Activated naive CD8-positive, alpha-beta T cell treated with anti-CD3 and anti-CD28 coated beads for 36 hours (primary cell): ENCODE data around the gene CFAP298. TPM values are rescaled to one million over a fixed set of nuclear protein-coding genes. Genes with fewer than 3 reads are reported as not detected.
"Not testable (repeated sequence)": the region's sequence is repeated elsewhere in the genome, so short reads cannot be mapped to it uniquely, and the experiment has no call there.

Source experiments
- DNase-seq: peaks from one replicate; pipeline ENCODE4 v3.0.0; 2021
- H3K27ac Mint-ChIP-seq: one replicate; pipeline ENCODE4 v1.8.0; 2022; ENCODE audit warnings: mild to moderate bottlenecking, moderate library complexity, mixed read lengths
- H3K27me3 Mint-ChIP-seq: one replicate; pipeline ENCODE4 v1.8.0; 2022; ENCODE audit warnings: mild to moderate bottlenecking, mixed read lengths
- H3K36me3 Mint-ChIP-seq: one replicate; pipeline ENCODE4 v1.8.0; 2021; ENCODE audit warnings: mild to moderate bottlenecking, mixed read lengths
- H3K4me1 Mint-ChIP-seq: one replicate; pipeline ENCODE4 v1.8.0; 2021; ENCODE audit warnings: mixed read lengths
- H3K4me3 Mint-ChIP-seq: one replicate; pipeline ENCODE4 v1.8.0; 2022; ENCODE audit warnings: mild to moderate bottlenecking, moderate library complexity, mixed read lengths
- H3K9me3 Mint-ChIP-seq: one replicate; pipeline ENCODE4 v1.8.0; 2022; ENCODE audit warnings: mixed read lengths
- total RNA-seq, 2 experiments: library from RNA; stranded (reverse); gene quantifications; one replicate each; pipeline ENCODE4 v1.2.3, GENCODE V29; 2021

The CFAP298 gene, protein sequence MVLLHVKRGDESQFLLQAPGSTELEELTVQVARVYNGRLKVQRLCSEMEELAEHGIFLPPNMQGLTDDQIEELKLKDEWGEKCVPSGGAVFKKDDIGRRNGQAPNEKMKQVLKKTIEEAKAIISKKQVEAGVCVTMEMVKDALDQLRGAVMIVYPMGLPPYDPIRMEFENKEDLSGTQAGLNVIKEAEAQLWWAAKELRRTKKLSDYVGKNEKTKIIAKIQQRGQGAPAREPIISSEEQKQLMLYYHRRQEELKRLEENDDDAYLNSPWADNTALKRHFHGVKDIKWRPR
- 10 to 100 TPM; 47.2 to 48.5 TPM for total RNA-seq

- H3K4me3 Mint-ChIP-seq = peak within 1 kb of the TSS; percentile 99
- no peaks in the 10 kb centered on the region for H3K9me3 Mint-ChIP-seq
- H3K4me1 Mint-ChIP-seq = peaks cover 6% of the 10 kb centered on the region
- peaks cover 4% of the 10 kb centered on the region for H3K36me3 Mint-ChIP-seq
- no peaks in the 10 kb centered on the region for H3K27me3 Mint-ChIP-seq
- DNase-seq = peak; percentile 89
- H3K27ac Mint-ChIP-seq = peak within 1 kb of the TSS; percentile 92
These were observed at the start of gene CFAP298 for GRCh38 chr21:32612075-32612998. TSS of gene CFAP298 (minus strand) at chr21:32612377. CDS start at chr21:32612243, 134 bp downstream.

DNA sequence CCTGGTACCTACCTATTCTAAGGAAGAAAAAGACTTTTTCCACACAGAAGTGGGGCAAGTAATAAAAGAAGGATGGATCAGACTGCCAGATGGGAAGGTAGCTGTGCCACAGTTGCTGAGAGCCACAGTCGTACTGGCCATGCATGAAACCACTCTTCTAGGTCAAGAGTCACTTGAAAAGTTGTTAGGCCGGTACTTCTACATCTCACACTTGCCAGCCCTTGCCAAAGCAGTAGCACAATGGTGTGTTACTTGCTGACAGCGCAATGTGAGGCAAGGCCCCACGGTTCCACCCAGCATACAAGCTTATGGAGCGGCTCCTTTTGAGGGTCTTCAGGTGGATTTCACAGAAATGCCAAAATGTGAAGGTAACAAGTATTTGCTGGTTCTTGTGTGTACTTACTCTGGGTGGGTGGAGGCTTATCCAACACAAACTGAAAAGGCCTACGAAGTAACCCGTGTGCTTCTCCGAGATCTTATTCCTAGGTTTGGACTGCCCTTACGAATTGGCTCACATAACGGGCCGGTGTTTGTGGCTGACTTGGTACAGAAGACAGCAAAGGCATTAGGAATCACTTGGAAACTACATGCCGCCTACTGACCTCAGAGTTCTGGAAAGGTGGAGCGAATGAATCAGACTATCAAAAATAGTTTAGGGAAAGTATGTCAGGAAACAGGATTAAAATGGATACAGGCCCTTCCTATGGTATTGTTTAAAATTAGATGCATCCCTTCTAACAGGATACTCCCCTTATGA, 49.0 kb upstream of the CFAP298 start:
- not testable (repeated sequence) for H3K27ac Mint-ChIP-seq, H3K4me3 Mint-ChIP-seq, H3K4me1 Mint-ChIP-seq, H3K27me3 Mint-ChIP-seq, DNase-seq
- peaks cover 14% of the 10 kb centered on the region for H3K9me3 Mint-ChIP-seq
- peaks cover 55% of the 10 kb centered on the region for H3K36me3 Mint-ChIP-seq

DNA sequence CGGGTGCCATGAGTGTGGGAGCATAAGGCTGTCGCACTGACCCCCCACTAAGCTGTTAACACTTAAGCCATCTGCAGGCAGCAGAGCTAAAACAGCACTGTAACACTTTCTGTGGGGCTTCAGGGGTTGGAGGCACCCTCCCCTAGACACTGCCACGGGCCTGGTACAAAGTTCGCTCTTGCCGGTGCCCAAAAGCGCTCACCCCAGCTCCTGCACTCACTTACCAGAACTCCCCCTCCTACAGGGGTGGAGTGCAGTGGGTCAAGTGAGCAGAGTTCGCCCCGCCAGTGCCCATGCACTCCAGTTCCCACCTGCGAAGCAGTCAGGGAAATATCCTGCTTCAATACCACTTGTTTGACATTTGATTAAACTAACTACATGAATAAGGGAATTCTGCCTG, 46.3 kb upstream of the CFAP298 start:
- no peak overlapping the region for H3K4me3 Mint-ChIP-seq

GRCh38 chr21:32653326-32653901, 41.2 kb upstream of the CFAP298 start:
- DNase-seq = peak; percentile 2
- H3K36me3 Mint-ChIP-seq = peaks cover 9% of the 10 kb centered on the region
- no peaks in the 10 kb centered on the region for H3K27me3 Mint-ChIP-seq
- H3K9me3 Mint-ChIP-seq = peaks cover 1% of the 10 kb centered on the region
- peaks cover 4% of the 10 kb centered on the region for H3K4me1 Mint-ChIP-seq
- no peak overlapping the region for H3K4me3 Mint-ChIP-seq
- no peak overlapping the region for H3K27ac Mint-ChIP-seq

More for the DNA sequence above, 46.3 kb upstream of the CFAP298 start:
- Mint-ChIP-seq H3K4me1 (no peaks in the 10 kb centered on the region), H3K36me3 (peaks cover 28% of the 10 kb centered on the region), H3K9me3 (peaks cover 1% of the 10 kb centered on the region), H3K27me3 (no peaks in the 10 kb centered on the region), H3K27ac (no peak overlapping the region)
- DNase-seq = no peak

GRCh38 chr21:32648165-32648564, 36.0 kb upstream of the CFAP298 start:
- H3K9me3 Mint-ChIP-seq = no peaks in the 10 kb centered on the region
- no peaks in the 10 kb centered on the region for H3K27me3 Mint-ChIP-seq
- H3K27ac Mint-ChIP-seq = no peak overlapping the region
- H3K36me3 Mint-ChIP-seq = peaks cover 2% of the 10 kb centered on the region
- H3K4me1 Mint-ChIP-seq = peaks cover 4% of the 10 kb centered on the region
- no peak for DNase-seq
- H3K4me3 Mint-ChIP-seq = no peak overlapping the region

DNA sequence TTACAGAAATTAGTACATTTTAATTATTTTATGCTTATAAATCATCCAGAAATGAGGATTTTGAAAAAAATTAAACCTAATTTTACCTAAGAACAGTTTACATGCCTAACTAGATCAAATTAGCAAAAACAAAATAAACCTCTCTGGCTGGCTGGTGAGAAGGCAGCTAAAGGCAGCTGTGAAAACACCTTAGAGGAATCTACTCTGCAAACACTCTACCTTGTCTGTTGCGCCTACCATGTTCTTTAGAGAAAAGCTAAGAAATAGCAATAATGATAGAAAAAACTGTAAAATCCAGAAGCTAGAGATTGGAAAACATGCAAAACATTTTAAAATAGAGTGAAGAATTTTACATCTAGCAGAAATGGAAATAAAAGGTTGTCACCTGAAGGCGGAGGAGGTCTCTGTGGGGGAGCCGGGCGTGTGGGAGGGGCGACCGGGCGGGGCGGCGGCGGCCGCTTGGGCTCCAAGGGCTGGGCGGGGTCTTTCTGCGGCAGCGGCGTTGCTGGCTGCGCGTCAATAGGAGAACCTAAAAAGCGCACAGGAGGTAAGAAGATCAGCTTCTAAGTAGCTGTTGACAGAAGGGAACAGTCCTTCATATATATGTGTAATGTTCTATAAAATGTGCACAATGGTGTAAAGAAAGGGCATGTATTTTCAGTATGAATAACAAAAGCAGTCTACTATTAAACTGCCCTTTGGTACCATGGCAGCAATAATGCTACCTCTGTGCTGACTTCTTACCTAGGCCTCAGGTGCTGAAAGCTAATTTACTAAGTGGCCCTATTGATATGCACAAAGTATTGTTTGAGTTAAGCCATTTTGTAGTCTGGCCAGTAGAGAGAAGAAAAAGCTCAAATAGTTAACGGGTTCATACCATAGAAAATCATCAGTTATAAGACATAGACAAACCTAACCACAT, 33.3 kb upstream of the CFAP298 start:
- Mint-ChIP-seq H3K4me1 (peaks cover 2% of the 10 kb centered on the region), H3K27ac (no peak overlapping the region), H3K9me3 (no peaks in the 10 kb centered on the region), H3K36me3 (no peaks in the 10 kb centered on the region), H3K4me3 (no peak overlapping the region), H3K27me3 (no peaks in the 10 kb centered on the region)
- DNase-seq = no peak

GRCh38 chr21:32641710-32642698, 29.8 kb upstream of the CFAP298 start:
- Mint-ChIP-seq H3K9me3 (no peaks in the 10 kb centered on the region), H3K27me3 (no peaks in the 10 kb centered on the region), H3K4me1 (no peaks in the 10 kb centered on the region)

GRCh38 chr21:32626621-32627196, 14.5 kb upstream of the CFAP298 start:
- Mint-ChIP-seq H3K9me3 (no peaks in the 10 kb centered on the region), H3K27me3 (peaks cover 17% of the 10 kb centered on the region), H3K36me3 (peaks cover 3% of the 10 kb centered on the region), H3K4me3 (no peak overlapping the region), H3K4me1 (peaks cover 4% of the 10 kb centered on the region), H3K27ac (no peak overlapping the region)
- no peak for DNase-seq

More at GRCh38 chr21:32641710-32642698, 29.8 kb upstream of the CFAP298 start:
- Mint-ChIP-seq H3K27ac (no peak overlapping the region), H3K36me3 (peaks cover 4% of the 10 kb centered on the region), H3K4me3 (no peak overlapping the region)
- DNase-seq = no peak

DNA sequence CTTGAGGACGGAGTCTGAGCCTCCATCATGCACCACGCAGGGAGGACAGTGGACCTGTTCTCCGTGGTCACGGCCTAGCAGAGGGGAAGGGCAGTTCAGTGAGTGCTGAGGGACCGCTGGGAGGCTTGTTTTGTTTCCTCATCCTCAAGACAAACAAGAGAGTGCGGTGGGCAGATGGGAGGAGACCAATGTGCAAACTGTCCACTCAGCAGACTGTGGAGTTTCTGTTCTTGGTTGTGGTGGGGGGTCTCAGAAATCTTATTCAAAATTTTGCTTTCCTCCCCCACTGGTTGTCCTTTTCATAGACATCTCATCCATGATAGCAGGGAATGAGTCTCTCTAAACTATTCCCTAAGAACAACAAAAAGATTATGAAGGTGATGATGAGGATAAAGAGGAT, 6.0 kb upstream of the CFAP298 start:
- DNase-seq, H3K9me3 Mint-ChIP-seq, H3K4me1 Mint-ChIP-seq, H3K27ac Mint-ChIP-seq, H3K36me3 Mint-ChIP-seq, H3K4me3 Mint-ChIP-seq: not testable (repeated sequence)
- H3K27me3 Mint-ChIP-seq = peaks cover 21% of the 10 kb centered on the region

- H3K4me3 Mint-ChIP-seq = peak overlapping the region; percentile 99
- H3K4me1 Mint-ChIP-seq = peaks cover 6% of the 10 kb centered on the region
- DNase-seq = no peak
- no peaks in the 10 kb centered on the region for H3K9me3 Mint-ChIP-seq
- peaks cover 3% of the 10 kb centered on the region for H3K36me3 Mint-ChIP-seq
- peaks cover 7% of the 10 kb centered on the region for H3K27me3 Mint-ChIP-seq
- H3K27ac Mint-ChIP-seq = peak overlapping the region; percentile 92
These were observed 1.4 kb upstream of the CFAP298 start for GRCh38 chr21:32613436-32614043.

DNA sequence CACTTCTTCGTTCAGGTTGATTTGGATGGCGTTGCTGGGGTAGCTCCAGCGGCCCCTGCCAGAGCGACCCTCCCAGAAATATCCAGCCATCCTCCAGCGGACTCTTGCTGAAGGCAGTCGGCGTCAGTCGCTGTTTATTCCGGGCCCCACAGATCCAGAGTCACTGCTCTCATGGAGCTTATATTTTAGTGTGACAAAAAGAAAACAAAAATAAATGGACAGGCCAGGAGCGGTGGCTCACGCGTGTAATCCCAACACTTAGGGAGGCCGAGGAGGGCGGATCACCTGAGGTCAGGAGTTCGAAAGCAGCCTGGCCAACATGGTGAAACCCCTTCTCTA, 791 bp upstream of the CFAP298 start:
- Mint-ChIP-seq H3K4me3 (peak overlapping the region; percentile 99), H3K36me3 (peaks cover 3% of the 10 kb centered on the region), H3K27ac (peak overlapping the region; percentile 92), H3K4me1 (peaks cover 6% of the 10 kb centered on the region), H3K27me3 (peaks cover 1% of the 10 kb centered on the region), H3K9me3 (no peaks in the 10 kb centered on the region)
- DNase-seq = no peak

GRCh38 chr21:32611471-32611997, 643 bp downstream of the CFAP298 start:
- peaks cover 6% of the 10 kb centered on the region for H3K36me3 Mint-ChIP-seq
- peak; percentile 50 for DNase-seq
- H3K4me1 Mint-ChIP-seq = peaks cover 6% of the 10 kb centered on the region
- H3K27me3 Mint-ChIP-seq = no peaks in the 10 kb centered on the region
- H3K9me3 Mint-ChIP-seq = no peaks in the 10 kb centered on the region
- peak overlapping the region; percentile 92 for H3K27ac Mint-ChIP-seq
- peak overlapping the region; percentile 99 for H3K4me3 Mint-ChIP-seq
